Activated T-helper 1 cell treated with anti-CD3 and anti-CD28 coated beads, Interleukin-2, amount 50 U/mL, for 16 hours (primary cell): ENCODE results near the gene VSIR.

ENCODE experiments used
- DNase-seq, 2 donors: peaks; one replicate each; pipeline ENCODE4 v3.0.0-alpha.2; 2020; ENCODE audit warnings: low read depth in 1 of 2, low spot score in 1 of 2

VSIR gene

GRCh38 chr10:71731791-71732190 lies 41.5 kb downstream of the VSIR start:
- DNase-seq = no peak

- DNase-seq = no peak
Observed at GRCh38 chr10:71729161-71729636, 44.1 kb downstream of the VSIR start.

- peak; percentile 32 to 59 for DNase-seq
Observed at GRCh38 chr10:71727738-71728737, 45.3 kb downstream of the VSIR start.

DNA sequence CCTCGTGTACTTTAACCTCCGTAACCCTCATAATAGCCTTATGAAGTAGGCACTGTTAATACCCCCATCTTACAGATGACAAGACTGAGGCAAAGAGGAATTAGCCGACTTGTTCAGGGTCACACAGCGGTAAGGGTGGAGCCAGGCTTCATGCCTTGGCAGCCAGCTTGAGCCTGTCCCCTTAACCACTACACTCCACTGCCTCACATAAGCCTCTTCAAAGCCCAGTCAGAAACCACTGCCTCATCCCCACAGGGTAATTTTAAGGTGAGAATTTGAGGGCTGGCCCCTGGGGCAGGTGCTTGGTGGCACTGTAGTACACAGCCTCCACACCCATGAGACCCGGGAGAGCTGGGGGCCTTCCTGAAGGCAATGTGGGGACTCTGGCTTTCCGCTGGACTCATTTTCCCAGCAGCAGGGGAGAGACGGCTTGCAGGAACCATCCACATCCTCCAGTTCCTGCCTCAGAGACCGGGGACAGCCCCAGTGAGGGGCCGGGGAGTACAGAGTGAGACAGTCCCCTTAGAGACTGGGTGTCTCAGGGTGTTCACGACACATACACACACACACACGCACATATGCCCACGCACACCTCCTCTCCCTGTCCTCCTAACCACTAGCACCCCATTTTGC lies 46.1 kb downstream of the VSIR start:
- peak; percentile 18 to 35 for DNase-seq

DNA sequence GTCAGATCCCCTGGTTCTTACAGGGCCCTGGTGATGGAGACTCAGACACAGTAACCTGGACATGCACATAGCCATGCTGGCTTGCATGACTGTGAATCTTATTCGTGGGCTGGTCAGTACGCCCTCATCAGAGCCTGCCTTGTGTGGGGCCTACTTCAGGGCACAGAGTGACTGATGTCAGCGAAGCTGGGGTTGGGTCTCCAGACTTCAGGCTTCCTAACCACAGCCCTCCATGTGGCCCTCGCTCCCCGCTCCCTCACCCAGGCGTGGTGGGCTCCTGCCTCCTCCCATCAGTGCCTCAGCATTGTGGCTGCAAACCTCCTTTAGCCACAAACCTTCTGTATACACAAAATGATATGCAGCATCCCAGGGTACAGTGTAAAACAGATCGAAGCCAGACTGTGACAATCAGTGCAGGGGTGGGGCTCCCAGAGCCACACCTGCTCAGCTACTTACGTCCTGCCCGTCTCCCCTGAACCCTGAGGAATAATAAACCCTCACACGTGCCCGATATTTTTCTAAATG lies 46.7 kb downstream of the VSIR start:
- no peak for DNase-seq

DNA sequence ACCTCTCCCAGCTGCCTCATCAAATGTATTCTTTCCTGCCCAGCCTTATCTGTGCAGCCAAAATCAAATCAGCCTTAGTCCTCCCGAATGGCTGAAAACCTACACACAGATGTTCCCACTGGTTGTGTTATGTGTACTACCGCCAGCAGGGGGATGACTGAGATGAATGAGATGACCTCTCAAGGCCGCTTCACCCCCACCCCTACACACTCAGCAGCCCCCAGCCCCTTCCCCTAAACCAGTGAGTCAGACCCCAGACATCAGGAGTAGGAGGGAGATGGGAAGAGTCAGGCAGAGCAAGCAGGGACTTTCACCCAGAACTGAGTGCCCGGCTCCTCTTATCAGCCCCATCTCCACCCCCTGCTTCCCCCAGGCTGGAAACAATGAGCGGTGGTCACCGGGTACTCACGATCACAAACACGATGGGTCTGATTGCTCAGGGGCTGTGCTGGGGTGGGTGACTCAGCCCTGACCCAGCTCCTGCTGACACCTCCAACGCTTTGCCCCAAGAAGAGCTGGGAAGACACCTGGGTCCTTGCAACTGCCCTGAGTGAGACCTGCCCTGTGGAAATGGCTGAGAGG lies 47.2 kb downstream of the VSIR start:
- DNase-seq = peak in 1 of 2 donors; percentile 55

DNA sequence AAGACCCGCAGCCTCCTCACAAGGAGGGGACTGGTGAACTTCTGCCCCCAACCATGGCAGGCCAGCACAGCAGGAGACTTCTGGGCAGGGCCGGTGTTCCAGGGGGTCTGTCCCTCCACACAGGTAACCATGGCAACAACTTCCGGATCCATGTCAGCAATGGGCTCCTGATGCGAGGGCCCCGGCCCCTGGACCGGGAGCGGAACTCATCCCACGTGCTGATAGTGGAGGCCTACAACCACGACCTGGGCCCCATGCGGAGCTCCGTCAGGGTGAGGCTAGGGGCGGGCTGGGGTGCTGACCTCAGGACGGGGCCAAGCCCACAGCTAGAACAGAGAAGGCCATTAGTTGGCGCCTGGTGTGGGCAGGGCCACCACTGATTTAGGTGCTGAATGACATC lies 48.1 kb downstream of the VSIR start:
- no peak for DNase-seq

DNA sequence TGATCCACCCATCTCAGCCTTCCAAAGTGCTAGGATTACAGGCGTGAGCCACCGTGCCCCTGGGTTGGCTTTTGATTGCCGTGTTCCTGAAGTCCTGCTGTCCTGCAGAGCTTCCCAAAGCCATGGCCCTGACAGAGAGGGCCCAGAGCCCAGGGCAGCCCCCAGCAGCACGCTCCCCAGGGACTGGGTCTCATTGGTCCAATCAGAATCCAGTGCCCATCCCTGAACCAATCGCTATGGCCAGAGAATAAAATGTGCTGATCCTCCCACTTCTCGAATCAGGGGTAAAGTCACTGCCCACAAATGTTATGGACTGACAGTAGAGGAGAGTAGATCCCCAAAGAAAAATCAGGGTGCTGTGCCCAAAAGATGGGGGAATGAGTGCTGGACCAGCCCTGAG lies 48.8 kb downstream of the VSIR start:
- no peak for DNase-seq

GRCh38 chr10:71723311-71723710 lies 50.0 kb downstream of the VSIR start:
- DNase-seq = no peak

- no peak for DNase-seq
Observed at GRCh38 chr10:71722849-71723248, 50.5 kb downstream of the VSIR start.

DNA sequence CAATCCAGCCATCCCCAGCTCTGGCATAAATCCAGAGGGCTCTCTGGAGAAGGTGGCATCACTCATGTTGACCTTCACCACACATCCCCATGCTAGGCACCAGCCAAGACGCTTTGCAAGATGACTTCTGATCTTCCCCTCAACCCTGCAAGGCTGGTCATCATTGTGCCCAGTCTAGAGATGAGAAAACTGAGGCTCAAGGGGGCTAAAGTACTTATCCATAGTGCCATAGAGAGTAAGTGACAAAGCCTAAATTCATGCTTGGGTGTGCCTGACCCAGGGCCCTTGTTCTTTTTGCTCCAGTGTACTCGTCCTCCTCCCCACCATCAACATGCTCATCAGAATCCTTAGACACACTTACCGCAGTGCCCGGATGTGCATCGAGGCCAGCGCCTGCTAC lies 52.0 kb downstream of the VSIR start:
- no peak for DNase-seq

- DNase-seq = no peak
Observed at GRCh38 chr10:71720288-71720687, 53.0 kb downstream of the VSIR start.

DNA sequence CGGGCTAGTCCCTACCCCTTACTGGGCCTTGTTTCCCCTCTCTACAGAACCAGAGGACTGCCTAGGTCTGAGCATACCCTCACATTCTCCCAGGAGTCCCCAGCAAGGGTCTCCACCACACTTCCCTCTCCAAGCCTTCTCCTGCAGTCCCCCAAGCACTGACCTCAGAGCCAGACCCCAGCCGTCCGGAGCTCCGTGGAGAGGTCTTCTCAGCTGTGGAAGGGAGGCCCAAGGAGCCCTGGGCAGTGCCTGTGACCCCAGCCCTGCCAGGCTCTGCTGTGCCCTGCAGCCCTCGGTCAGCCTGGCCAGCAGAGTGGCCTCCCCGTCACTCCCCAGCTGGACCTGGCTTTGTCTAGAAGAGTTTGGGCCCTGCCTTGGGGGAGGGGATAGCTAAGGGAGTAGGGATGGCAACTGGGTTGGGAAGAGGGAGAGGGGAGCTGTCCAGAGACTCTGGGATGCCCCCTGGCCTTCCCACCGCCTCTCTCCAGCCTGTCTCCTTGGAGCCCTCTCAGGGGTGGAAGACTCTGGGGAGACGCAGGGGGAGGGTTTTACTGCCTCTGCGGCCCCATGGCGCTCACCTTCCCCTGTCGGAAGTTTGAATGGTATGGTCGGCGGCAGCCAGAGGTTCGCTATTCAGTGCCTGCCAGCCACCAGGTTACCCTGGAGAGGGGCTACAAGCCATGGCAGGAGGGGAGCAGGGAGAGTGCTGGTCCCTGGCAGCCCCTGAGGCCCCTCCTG lies 53.7 kb downstream of the VSIR start, which contains the start of gene C10orf105:
Gene C10orf105 (minus strand): TSS at position 315 of the 738 bp plus-strand sequence. CDS start 3,441 bp downstream, outside the sequence.
- no peak for DNase-seq

GRCh38 chr10:71719042-71719441 lies 54.3 kb downstream of the VSIR start:
- no peak for DNase-seq

DNA sequence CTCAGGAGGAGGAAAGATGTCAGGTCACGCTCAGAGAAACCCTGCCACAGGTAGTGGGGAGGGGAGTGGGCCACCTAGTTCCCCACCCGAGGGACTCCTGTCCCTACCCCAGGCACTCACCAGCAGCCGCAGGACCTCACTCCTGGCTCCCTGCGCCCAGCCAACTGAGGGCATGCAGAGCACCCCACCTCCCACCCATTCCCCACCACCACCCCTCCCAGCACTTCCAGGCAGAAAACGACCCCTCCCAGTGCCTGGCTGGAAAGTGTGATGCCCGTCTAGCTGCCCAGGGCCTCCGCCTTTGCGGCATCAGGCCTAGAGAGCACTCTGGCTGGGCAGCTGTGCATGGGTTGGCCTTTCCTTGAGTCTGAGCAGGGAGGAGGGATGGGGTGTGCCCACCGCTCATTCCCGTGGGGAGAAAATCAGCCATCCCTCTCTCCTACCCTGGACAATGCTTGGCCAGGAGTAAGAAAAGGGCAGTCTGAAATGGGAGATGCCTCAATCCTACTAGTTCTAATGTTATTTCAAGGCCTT lies 55.1 kb downstream of the VSIR start:
- no peak for DNase-seq

DNA sequence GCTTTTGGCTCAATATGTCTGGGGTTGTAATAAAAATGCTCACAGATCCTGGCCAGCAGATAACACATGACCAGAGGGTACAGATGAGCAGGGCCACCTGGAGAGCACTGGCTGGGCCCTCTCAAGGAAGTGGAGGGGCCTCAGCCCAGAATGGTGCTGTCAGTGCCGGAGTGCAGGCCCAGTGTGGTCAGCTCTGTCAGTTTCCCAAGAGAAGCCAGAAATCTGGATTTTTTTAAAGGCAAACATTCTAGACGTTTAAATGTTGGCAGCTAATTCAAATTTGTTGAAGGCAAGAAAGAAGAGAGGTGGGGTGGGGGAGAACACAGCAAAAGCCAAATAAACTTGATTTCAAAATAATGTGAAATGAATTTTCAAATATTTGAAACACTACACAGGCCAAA lies 55.8 kb downstream of the VSIR start:
- no peak for DNase-seq

- DNase-seq = no peak
Observed at GRCh38 chr10:71717056-71717455, 56.3 kb downstream of the VSIR start.

DNA sequence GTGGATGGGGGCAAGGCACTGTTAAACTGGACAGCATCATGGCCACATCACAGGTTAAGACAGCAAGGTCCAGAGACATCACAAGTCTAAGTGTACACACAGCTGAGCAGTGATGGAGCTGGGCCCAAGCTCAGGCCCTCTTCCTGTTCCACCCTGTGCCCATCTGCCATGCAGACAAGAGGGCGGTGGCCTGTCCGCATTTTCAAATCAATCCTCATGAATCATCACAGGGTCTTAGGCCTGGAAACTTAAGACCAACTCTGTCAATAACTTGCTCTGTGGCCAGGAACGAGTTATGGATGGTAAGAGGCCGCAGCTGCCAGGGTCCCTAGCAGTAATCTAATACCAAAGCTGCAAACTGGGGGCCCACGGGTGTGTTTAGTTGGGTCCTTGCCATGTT lies 56.9 kb downstream of the VSIR start:
- no peak for DNase-seq

DNA sequence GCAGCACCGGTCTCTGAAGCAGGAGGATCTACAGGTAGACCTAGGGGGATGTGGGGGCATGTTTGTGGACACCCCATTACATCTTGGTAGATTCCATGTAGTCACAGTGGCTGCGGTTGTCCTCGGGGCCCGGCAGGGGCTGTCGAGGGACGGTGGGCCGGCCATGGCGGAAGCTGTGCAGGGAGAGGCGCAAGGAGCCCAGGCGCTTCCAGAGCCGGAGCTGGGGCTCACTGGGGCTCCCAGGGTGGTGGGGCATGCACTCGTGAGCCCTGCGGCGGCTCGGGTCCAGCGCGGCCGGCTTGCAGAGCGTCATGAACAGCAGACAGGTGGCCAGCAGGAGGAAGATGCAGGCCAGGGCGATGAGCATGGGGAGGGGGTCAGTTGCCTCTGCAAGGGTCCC lies 57.5 kb downstream of the VSIR start:
- no peak for DNase-seq

DNA sequence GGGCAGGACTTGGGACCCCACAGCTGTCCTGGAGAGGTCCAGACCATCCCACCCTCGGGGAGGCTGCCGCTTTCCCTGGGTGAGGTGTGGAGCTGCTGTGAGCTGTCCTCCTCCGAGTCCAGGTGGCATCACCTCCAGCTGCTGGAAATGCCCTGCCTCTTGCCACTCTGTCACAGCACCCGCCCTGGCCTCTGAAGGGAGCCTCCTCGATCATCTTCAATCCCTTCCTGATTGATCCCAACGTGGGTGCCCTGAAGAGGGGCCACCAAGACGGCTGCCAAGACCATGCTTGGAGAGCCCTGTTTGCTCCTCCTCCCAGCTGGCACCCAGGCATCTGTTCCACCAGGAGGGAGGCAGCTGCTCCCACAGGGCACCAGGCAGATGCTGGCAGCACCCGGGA lies 58.3 kb downstream of the VSIR start:
- DNase-seq = no peak

DNA sequence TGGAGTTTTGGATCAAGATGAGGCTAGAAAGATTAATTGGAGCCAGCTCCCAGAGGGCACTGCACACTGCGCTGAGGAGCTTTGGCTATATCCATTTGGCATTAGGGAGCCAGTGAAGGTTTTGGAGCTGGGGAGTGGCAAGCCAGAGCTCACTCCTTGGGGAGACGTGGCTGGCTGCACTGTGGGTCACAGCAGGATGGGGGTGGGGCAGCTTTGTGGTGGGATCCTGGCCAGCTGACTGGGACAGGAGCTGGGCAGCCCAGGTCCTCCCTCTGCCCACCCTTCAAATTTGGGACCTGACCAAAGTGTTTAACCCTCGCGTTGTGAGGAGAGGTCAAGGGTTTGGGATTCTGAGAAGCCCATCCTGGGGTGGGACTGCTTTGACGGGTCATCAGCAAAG lies 58.7 kb downstream of the VSIR start:
- DNase-seq = no peak
